Adipose tissue (tissue), 3 donors: Measurements from ENCODE around the gene ATP2B3. TPM values are rescaled to one million over a fixed set of nuclear protein-coding genes. Genes with fewer than 3 reads are reported as not detected.

Experiments used
- H3K27ac ChIP-seq: one replicate; pipeline ENCODE4 v1.5.1; 2013; ENCODE audit warnings: low read depth, low read length
- WGBS, 3 donors: extraction: QIAGEN DNeasy Blood & Tissue Kit; methylation state at CpG; one replicate each; pipeline ENCODE4 v1.1.7; 2013; 5-methylcytosine and 5-hydroxymethylcytosine counted together
- polyA plus RNA-seq, 3 donors: library from polyadenylated mRNA; stranded (reverse); fragments of 200-250 nt; gene quantifications; one replicate each; pipeline ENCODE4 v1.2.3, GENCODE V29; 2013
- donor health status: healthy with polysubstance abuse.
- donor health status: Bipolar disorder and iron deficiency.
- donor health status: healthy.

Gene ATP2B3
- polyA plus RNA-seq, 3 donors: 0.02 TPM; not detected in 2

DNA sequence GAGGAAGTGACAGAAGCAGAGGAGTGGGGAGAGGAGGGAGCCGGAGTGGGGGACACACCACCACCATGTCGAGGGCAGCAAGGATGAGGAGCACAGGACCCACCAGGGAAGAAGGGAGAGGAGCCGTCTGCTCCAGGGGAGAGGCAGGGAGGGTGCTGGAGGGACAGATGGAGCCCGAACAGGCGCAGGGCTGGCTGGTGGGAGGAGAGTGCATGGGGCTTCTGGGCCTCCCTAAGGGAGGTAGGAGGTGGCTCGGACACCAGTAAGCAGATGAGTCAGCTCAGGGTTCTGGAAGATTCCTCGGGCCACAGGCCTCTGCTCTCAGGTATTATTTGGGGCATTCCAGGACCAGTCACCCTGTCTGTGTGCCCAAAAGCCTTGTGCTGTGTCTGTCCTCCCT lies 29.8 kb downstream of the ATP2B3 start:
- 55 to 68% (median 64%) methylated on average over 6 to 7 of the region's 7 CpGs for WGBS, 3 donors
- H3K27ac ChIP-seq: no peak overlapping the region

DNA sequence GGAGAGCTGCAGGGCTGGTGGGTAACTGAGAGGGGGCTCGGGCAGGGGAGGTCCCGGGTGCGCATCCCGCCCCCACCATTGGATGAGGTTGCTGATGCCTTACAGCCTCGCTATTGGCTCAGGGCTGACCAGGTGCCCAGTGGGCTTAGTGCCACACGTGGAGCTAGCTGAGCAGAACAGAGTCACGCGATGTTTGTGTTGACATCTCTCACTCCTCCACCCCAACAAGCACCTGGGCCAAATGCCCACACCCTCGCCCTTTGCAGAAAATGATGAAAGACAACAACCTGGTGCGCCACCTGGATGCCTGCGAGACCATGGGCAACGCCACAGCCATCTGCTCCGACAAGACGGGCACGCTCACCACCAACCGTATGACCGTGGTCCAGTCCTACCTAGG lies 31.8 kb downstream of the ATP2B3 start:
- WGBS, 3 donors: 89 to 92% (median 91%) methylated on average over 9 to 17 of the region's 17 CpGs
- H3K27ac ChIP-seq: no peak overlapping the region

DNA sequence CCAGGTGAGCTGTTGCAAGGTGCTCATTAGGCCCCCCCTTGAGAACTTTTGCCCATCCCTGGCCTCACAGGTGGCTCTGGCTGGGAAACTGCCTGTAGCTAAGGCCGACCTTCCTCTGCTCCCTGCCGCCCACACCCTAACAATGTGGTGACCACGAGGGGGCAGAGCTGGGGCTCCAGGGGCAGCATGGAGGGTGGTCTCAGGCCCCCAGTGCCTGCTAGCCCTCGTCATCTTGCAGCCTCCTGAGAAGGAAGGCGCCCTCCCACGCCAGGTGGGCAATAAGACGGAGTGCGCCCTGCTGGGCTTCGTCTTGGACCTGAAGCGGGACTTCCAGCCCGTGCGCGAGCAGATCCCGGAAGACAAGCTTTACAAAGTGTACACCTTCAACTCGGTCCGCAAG lies 32.4 kb downstream of the ATP2B3 start:
- whole genome bisulfite sequencing, 3 donors: 80 to 87% (median 85%) methylated on average over 16 of the region's 16 CpGs
- no peak overlapping the region for H3K27ac ChIP-seq

DNA sequence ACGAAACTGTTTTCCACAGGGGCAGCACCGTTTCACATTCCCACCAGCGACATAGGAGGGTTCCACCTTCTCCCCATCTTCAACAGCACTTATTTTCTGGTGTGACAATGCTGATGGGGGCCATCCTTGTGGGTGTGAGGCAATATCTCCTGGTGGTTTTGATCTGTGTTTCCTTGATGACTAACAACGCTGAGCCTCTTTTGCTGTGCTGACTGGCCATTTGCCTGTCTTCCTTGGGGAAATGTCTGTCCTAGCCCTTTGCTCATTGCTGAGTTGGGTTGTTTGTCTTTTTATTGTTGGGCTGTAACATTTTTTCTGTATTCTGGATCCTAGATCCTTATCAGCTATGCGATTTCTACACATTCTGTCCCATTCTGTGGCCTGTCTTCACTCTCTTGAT lies 33.7 kb downstream of the ATP2B3 start:
- WGBS, 3 donors: 72 to 89% (median 77%) methylated on average over 5 of the region's 5 CpGs

DNA sequence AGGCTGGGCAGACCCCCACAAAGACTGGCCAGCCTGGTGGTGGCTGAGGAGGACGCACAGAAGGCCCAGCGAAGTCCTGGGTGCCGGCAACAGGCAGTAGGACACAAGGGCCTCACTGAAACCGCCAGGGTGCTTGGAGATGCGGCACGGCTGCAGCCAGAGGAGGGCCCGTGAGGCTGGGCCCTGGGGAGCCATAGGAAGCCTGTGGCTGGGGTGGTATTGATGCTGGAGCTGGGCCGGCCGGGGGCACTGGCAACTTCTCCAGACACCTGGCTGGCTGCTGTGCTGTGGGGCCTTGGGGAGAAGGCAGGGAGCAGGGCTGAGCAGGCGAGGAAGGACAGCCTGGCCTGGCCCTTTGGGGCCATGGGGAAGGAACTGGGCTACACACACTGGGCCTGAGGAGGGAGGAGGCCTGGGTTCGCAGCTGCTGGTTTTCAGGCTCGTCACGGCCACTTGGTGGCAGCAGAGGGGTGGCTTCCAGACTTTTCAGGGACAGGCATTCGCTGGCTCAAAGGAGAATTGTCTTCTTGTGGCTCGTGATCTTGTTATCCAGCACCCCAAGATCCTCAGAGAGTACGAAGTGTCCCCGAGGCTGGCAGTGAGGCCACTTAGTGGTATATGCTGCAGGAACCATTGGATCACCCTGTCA lies 37.2 kb downstream of the ATP2B3 start:
- no peak overlapping the region for H3K27ac ChIP-seq
- WGBS, 3 donors: 41 to 48% (median 46%) methylated on average over 11 to 17 of the region's 17 CpGs

More for the DNA sequence above, 33.7 kb downstream of the ATP2B3 start:
- H3K27ac ChIP-seq: no peak overlapping the region

DNA sequence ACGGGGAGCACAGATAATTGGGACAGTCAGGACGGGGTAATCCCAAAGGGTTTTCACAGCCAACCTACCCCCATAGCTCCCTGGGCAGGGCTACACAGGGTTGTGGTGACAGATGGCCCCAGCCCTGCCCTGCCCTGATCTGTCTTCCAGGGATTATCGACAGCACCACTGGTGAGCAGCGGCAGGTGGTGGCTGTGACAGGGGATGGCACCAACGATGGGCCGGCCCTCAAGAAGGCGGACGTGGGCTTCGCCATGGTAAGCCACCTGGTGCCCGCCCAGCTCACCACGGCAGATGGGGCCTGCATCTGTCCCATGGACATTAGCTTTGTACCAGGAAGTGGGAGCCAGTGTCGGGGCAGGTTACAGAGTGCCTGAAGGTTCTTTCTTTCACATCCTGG lies 39.3 kb downstream of the ATP2B3 start:
- WGBS, 3 donors: 85 to 90% (median 89%) methylated on average over 9 to 12 of the region's 12 CpGs
- H3K27ac ChIP-seq: no peak overlapping the region

DNA sequence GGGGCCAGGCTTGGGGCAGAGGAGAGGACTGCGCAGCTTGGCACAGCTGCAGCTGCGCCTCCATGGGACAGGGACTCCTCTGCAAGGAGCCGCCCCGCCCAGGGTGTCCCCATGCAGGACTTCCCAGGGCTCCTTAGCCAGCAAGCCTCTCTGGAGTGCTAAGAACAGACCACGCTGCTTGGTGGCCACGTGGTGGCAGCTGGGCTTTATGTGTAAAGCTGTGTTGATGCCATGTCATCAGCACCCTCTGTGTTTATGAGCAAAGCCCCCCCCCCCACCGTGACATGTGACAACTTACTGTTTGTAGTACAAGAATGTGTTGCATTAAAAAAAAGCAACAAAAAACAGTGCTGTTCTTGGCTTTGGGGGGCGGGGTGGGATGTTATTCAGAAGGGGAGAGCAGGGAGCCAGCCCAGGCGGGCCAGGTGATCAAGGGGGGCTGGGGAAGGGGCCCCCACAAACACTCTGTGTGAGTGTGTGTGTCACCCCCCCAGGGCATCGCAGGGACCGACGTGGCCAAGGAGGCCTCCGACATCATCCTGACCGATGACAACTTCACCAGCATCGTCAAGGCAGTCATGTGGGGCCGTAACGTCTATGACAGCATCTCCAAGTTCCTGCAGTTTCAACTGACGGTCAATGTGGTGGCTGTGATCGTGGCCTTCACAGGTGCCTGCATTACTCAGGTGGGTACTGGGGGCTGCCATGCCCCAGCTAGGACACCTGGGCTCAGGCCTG lies 40.3 kb downstream of the ATP2B3 start:
- 83 to 87% (median 86%) methylated on average over 15 to 19 of the region's 19 CpGs for WGBS, 3 donors
- no peak overlapping the region for H3K27ac ChIP-seq

DNA sequence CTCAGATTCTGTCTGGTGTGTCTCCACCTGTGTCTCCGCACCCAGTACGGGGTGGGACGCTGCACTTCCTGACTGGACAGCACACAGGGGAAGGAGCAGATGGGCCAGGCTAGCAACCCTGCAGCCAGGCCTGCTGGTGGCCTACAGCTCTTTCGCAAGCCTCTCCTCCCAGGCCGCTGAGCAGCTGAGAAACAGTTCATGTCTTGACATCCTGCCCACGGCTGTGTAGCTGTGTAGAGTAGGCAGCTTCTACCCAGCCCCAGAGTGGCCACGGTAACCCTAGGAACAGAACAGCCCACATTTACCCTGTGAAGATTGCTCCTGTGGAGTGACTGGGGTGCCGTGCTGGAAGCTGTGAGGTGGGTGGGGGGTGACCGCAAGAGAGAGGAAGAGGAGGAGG lies 42.6 kb downstream of the ATP2B3 start:
- WGBS, 3 donors: 44 to 69% (median 51%) methylated on average over 7 to 9 of the region's 9 CpGs
- H3K27ac ChIP-seq: no peak overlapping the region

DNA sequence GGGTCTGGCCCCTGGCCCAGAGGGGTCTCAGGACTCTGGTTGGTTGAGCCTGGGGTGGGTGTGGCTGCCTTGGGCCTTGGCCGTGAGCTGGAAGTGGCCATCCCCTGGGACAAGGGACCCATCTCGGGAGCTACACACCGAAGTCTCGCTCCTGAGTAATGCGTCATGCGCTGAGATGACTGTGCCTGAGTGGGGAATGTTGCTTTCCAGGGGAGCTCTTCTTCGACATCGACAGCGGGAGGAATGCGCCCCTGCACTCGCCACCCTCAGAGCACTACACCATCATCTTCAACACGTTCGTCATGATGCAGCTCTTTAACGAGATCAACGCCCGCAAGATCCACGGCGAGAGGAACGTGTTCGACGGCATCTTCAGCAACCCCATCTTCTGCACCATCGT lies 43.0 kb downstream of the ATP2B3 start:
- no peak overlapping the region for H3K27ac ChIP-seq
- 86 to 91% (median 88%) methylated on average over 16 to 22 of the region's 22 CpGs for WGBS, 3 donors

DNA sequence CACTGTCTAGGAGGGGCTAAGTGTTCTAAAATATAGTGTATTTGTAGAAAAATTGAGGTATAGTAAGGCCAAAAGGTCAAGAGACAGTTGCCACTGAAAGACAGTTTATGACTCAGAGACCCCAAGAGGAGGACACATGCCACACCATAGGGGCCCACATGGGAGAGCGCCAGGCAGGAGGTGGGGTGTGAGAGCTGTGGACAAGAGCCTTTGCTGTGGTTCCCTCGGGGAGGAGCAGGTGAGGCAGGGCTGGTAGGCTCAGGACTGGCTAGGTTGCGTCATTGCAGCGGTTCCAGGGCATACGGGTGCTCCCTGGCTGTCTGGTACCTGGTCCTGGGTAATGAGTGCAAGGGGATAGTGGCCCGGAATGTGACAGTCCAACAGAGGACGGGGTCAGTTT lies 43.9 kb downstream of the ATP2B3 start:
- 78 to 82% (median 80%) methylated on average over 4 to 7 of the region's 7 CpGs for WGBS, 3 donors

DNA sequence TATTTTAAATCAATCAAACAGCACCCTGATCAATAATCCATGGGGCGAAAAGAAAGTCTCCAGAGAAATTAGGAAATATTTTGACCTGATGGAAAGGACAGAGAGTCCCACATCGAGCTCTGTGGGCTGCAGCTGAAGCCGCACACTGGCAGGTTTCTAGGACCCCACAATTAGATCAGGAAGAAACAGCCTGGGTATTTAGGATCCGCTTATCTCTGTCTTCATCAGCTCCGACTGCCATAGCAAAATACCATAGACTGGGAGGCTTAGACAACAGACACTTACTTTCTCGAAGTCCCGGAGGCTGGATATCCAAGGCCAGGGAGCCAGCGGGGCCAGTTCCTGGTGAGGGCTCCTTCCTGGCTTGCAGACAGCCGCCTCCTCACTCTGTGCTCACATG lies 45.1 kb downstream of the ATP2B3 start:
- no peak overlapping the region for H3K27ac ChIP-seq
- 89 to 97% (median 95%) methylated on average over 8 to 9 of the region's 9 CpGs for WGBS, 3 donors

More for the DNA sequence above, 43.9 kb downstream of the ATP2B3 start:
- no peak overlapping the region for H3K27ac ChIP-seq

DNA sequence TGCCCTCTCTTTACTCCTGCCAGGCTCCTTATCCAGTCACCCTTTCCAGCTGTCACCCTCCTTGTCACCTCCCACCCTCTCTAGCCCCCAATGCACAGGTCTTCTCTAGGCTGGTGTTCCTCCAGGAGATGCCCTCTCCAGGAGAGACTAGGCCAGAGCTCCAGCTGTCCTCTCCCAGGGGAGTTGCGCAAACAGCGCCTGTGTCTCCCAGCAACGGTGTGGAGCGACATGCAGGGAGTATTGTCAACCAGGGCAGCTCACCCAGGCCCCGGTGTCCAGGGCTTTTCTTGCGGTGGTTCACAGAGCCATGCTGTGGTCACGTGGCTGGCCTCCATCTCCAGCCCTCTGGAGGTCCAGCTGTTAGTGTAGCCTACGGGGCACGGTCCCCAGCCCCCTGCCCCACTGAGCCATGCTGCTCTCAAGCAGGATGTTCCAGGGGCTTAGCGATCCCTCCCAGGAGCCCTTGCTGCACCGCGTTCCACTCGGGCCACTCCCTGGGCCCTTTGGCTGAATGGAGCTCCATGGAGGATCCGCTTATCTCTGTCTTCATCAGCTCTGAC lies 46.7 kb downstream of the ATP2B3 start:
- WGBS, 3 donors: 54 to 85% (median 72%) methylated on average over 9 to 14 of the region's 14 CpGs

DNA sequence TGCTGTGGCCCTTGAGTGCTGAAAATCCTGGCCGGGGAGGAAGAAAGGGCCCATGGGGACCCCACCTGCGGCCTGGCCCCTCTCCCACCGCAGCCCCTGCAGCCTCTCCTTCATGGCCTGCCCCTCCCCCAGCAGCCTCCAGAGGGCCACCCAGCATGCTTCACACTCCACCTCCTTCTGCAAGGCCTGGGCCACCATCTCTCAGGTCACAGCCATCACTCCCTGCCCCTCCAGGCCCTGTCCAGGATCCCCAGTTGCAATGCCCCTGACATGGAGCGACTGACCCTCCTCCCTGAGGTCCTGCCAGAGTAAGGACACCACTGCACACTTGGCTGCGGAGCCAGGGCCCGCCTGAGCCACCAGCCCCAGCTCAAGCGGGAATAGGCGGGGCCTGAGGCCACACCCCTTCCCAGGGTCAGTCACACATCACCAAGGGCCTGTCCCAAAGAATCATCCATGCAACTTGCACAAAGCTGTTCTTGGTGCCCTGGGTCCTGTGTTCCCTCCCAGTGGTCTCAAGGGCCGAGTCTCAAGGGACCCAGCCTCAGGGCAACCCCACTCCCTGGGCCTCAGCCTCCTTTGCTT lies 48.6 kb downstream of the ATP2B3 start:
- H3K27ac ChIP-seq: no peak overlapping the region
- 76 to 85% (median 81%) methylated on average over 8 to 9 of the region's 9 CpGs for WGBS, 3 donors

More for the DNA sequence above, 46.7 kb downstream of the ATP2B3 start:
- H3K27ac ChIP-seq: no peak overlapping the region

DNA sequence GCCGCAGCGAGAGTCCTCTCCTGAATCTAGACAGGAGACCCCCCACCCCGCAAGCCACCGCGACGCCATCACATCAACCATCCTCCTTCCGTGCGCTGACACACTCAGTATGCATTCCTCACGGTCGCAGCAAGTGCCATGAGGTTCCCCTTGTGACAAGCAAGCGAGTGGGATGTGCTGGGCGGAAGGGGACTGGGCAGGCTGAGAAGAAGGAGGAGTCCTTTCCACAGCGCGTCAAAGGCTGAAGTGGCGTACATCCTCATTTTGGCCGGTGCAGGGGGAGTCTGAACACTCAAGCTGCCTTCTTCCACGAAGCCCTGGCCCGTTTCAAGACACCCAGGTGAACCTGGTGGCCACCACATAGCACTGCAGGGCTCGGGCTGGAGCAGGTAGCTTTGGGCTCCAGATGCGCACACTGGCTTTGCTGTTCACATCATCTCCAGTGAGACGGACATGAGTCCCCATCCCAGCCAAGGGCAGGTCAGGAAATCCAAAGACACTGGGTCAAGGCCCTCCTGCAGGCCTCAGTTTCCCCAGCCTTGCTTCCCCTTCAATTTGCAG lies 51.1 kb downstream of the ATP2B3 start:
- no peak overlapping the region for H3K27ac ChIP-seq
- 82 to 89% (median 86%) methylated on average over 20 to 21 of the region's 21 CpGs for WGBS, 3 donors

DNA sequence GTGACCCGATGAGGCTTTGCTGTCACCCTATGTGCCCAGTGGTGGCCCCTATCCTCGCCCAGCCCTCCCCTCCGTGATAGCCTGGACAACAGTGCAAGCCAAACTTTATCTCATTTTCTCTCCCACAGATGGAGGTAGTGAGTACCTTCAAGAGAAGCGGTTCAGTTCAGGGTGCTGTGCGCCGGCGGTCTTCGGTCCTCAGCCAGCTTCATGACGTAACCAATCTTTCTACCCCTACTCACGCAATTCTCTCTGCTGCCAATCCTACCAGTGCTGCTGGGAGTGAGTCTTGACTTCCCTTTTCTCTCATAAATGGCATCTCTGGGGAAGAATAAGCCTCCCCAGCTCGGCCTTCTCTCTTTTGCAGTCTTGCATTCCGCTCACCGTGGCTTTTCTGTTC lies 52.0 kb downstream of the ATP2B3 start:
- no peak overlapping the region for H3K27ac ChIP-seq
- 80 to 92% (median 80%) methylated on average over 11 to 13 of the region's 13 CpGs for WGBS, 3 donors

DNA sequence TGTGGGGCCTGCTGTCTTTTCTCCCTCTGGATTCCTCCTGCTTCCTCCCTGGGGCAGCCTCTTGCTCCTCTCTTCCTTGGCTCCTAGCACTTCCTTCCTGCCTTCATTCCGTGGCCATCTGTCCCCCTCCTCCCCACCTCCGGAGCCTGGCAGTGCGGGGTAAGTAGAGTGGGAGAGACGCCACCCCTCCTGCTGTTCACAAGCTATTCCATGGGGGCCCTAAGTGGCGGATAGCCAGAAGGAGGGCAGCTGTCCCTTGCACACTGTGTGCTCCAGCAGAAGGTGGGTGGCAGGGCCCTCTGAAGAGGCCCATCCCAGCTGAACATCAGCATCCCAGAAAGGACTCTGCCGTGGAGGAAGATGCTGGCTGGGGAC lies 54.1 kb downstream of the ATP2B3 start:
- WGBS, 3 donors: 62 to 76% (median 66%) methylated on average over 4 to 6 of the region's 6 CpGs
- no peak overlapping the region for H3K27ac ChIP-seq

DNA sequence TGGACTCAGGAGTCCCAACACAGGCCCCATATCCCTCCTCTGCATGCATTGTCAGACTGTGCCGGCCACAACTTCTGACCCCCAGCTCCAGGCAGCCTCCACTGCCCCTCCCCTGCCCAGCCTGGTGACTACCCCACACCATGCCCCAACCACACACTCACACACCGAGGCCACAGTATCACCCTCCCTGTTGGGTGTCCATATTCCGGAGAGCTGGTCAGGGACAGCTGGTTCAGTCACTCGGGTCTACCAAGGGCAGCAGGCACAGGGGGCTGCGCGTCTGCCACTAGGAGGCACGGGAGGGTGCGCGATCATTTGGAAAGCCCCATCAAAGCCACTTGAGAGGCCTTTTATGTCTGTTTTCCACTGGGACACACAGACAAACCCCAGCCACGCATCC lies 55.2 kb downstream of the ATP2B3 start:
- 88 to 98% (median 91%) methylated on average over 4 to 10 of the region's 10 CpGs for WGBS, 3 donors
- H3K27ac ChIP-seq: no peak overlapping the region

DNA sequence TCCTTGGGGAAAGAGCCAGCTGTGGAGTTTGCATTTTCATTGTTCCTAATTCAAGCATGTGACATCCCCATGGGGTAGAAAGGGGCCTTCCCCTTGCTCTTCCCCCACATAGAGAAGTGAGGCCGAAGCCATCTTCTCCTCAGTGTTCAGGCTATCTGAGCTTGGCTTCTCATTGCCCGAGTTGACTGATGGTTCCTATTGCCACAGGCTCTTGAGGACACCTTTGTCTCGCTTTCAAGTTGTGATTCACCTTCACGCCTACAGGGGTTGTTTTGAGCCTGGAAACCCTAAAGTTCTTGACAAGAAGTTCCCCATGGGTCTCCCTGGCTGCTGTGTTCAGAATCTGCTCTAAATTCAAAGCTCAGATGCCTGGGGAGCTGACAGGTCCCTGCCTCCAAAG lies 56.5 kb downstream of the ATP2B3 start:
- 63 to 82% (median 64%) methylated on average over 4 of the region's 4 CpGs for WGBS, 3 donors

DNA sequence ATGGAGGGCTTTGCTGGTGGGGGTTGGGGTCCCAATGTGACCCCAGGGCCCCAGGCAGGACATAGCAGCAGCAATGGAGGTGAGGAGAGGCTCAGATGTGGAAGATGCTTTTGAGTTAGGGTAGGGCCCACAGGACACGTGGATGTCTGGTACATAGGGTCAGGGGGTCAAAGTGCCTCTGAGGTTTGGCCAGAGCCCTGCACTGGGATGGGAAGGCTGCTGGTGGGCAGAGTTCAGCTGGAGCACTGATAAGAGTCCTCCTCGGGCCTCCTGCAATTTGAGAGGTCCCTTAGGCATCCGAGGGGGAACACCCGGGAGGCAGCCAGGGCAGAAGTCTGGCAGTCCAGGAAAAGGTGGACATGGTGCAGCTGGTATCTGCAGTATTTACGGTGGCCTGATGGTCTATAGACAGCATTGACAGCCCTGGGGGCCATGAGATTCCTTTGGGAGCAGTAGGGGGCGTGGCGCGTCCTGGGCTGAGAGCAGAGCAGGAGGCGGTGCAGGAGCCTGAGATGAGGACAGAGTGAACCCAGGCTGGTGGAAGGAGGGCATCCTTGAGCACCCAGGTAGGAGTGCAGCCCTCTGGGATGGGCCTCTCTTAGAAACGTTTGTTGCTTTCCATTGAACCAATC lies 58.9 kb downstream of the ATP2B3 start:
- no peak overlapping the region for H3K27ac ChIP-seq
- 60 to 77% (median 76%) methylated on average over 5 to 10 of the region's 10 CpGs for WGBS, 3 donors

More for the DNA sequence above, 56.5 kb downstream of the ATP2B3 start:
- H3K27ac ChIP-seq: no peak overlapping the region
